HG03064 (cell line): Measurements from ENCODE around the gene CMTM4.
"Not testable (repeated sequence)": the region's sequence is repeated elsewhere in the genome, so short reads cannot be mapped to it uniquely, and the experiment has no call there.

Source experiments
- ATAC-seq: cut with Tn5 transposase; IDR thresholded peaks from one replicate; pipeline ENCODE4 v1.9.1; 2021; ENCODE audit warnings: low read depth; ENCODE audit not compliant: unreplicated experiment

CMTM4 gene

DNA sequence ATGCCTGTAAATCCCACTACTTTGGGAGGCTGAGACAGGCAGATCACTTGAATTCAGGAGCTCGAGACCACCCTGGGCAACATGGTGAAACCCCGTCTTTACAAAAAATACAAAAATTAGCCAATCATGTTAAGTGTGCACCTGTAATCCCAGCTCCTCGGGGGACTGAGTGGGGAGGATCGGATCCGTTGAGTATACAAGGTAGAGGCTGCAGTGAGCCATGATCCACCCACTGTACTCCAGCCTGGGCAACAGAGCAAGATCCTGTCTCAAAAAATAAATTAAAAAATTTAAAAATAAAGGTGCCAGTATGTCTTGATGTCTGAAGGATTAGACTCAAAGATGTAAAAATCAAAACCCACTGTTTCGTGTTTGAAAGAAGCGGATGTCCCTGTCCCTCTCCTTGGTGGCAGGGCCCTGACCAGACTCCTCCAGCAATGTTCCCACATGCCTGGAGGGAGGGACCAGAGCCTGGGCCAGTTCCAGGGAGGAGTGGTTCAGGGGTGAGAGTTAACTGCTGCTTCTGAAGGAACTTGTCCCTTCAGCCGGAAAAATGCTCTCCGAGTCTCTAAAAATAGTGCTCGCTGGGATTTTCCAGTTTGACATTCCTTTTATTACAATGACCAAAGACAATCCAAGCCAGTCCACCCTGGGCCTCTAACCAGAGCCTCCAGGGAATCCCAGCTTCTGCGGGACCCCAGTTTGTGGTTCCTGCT lies 9.4 kb upstream of the CMTM4 start:
- ATAC-seq: no peak

DNA sequence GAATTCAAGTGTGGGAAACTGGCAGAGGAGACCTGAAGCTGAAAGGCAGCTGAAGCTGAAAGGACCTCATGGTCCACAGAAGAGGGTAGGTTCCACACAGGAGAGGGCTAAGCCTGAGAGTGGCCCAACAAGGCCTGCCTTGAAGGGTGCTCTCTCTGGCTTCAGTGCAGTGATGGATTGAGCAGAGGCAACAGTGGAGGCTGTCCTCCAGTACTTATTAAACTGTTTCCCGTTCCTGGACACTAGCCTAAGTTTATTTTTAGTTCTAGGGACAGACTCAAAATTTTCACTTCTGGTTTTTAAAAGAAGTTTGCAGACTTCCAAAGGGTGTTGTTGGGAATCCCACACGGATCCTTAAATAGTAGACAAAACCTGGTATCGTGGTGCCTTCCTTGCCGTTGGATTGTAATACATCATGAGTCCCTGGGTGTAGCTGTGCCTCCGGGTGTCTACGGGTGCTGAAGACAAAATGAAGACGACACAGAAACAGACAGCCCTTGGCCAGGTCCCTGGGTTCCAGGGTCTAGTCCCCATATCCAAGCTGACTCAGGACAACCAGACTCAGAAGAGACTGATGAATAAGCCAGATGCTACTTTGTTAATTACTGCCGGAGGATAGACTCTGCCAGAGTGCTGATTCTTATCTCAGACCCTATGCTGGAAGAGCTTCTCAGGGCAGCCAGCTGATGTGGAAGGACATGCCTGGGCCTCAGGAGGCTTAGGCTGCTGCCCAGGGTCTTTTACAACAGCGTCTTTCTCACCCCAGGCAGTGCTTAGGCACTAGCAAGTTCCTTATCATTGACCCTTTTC lies 7.1 kb upstream of the CMTM4 start:
- no peak for ATAC-seq

DNA sequence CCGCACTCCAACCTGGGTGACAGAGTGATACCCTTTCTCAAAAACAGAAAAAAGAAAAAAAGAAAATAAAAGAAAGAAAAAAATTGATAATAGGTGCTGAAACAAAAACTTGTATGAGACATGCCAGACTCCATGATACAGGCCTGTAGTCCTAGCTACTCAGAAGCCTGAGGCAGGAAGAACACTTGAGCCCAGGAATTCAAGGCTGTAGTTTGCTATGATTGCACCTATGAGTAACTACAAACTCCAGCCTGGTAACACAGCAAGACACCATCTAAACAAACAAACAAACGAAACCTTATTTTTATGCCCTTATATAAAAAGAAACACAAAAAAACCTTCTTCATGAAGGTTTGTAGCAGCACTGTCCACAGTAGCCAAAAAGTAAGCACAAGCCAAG lies 5.0 kb upstream of the CMTM4 start:
- no peak for ATAC-seq

DNA sequence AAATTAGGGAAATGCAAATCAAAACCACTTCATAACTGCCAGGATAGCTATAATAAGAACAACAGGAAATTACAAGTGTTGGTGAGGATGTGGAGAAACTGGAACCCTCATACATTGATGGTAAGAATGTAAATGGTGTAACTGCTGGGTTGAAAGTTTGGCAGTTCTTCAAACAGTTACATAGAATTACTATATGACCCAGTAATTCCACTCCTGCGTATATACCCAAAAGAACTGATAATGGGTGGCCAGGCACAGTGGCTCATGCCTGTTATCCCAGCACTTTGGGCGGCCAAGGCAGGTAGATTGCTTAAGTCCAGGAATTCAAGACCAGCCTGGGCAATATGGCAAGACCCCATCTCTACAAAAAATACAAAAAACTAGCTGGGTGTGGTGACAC lies 4.5 kb upstream of the CMTM4 start:
- no peak for ATAC-seq

DNA sequence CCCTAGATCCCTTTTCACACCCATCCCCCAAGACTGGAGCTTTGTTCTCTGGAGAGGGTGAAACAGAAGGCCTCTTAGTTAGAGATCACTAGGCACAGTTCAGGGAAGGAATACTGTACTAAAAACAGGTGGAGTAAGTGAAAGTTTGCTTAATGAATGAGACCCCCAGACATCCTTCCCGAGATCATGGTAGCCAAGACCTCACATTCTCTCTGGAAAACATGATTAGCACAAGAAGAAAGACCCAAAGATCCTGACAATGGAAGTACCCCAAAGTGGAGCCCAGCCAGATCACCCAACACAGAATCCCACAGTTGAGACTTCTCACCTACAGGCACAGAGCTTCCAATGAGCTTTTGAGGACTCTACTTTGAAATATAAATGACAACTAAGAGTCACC lies 3.4 kb upstream of the CMTM4 start:
- ATAC-seq: no peak

DNA sequence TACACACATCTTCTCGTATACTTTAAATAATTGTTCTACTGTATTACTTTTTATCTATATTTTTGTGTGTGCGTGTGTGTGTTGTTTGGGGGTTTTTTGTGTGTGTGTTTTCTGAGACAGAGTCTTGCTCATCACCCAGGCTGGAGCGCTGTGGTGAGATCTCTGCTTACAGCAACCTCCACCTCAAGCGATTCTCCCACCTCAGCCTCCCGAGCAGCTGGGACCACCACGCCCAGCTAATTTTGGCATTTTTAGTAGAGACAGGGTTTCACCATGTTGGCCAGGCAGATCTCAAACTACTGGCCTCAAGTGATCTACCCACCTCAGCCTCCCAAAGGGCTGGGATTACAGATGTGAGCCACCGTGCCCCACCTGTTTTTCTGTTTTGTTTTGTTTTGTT lies 1.5 kb upstream of the CMTM4 start:
- ATAC-seq: no peak

DNA sequence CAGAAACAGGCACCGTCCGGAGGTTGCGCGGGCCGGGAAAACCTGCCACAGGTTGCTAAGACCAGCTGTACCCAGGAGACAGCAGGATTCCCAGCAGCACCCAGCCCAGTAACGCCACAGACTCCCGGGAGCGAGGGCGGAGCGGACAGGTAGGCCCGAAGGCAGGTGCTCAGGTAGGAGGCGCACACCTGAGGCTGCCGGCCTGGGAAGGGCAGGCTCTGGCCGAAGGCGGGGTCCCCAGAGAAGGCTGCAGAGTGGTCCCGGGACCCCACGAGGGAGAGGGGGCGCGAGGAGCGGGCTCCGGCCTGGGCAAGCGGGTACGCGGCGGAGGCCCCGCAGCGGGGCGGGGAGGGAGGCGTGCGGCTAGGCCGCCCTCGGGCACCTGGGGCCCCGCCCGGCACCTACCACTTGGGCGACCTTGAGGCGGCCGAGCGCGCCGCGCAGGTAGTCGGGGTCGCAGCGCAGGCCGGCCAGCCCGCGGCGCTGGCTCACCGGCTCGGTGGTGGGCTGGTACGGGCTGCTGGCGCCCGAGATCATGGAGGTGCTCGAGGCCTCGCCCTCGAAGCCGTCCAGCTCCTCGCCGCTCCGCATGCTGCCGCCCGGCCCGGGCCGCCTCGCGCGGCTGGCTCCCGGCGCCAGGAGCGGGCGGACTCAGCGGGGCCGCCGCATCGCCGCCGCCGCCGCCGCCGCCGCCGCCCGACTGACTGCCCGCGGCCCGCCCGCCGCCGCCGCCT lies 441 bp downstream of the CMTM4 start:
- peak; percentile 9 for ATAC-seq

DNA sequence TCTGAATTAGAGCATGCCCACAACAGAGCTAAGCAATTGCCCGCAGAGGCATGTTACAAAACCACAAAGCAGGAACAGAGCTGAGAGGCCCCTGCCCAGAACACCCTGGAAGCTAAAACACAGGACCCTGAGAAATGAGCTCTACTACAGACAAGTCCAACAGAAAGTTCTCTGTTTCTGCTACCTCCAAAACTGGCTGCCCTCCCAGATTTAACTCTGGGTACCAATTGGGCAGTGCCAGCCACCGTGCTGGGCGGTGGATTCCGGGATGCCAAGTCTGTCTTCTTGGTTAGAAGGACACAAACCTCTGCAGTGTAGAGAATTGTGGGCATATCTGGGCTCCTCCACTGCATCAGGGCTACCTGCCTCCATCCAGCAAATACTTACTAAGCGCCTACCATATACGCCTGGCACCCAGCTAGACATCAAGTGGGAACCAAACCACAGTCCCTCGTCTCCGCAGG lies 1.0 kb downstream of the CMTM4 start:
- ATAC-seq: no peak

DNA sequence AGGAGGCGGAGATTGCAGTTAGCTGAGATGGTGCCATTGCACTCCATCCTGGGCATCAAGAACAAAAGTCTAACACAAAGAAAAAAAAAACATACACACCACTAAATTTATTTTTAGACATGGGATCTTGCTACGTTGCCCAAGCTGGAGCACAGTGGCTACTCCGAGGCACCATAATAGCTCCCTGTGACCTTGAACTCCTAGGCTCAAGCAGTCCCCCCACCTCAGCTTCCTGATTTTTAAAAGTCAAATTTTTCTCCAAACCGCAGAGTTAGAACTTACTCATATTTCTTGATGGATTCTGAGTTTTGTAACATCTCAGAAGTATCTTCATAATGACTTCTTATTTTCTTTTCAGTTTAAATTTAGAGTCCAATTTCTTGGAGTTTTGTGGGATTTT lies 3.4 kb downstream of the CMTM4 start:
- ATAC-seq: no peak

DNA sequence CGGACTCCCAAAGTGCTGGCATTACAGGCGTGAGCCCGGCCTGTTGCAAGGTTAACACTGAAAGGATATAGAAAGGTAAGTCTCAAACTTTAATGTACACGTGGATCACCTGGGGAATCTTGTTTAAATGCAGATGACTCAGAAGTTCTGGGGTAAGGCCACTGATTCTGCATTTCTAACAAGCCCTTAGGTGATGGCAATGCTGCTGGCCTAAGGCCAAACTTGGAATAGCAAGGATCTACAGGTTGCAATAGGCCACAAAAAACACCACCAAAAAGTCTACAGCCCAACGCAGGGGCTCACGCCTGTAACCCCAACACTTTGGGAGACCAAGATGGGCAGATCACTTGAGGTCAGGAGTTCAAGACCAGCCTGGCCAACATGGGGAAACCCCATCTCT lies 4.2 kb downstream of the CMTM4 start:
- ATAC-seq: no peak

DNA sequence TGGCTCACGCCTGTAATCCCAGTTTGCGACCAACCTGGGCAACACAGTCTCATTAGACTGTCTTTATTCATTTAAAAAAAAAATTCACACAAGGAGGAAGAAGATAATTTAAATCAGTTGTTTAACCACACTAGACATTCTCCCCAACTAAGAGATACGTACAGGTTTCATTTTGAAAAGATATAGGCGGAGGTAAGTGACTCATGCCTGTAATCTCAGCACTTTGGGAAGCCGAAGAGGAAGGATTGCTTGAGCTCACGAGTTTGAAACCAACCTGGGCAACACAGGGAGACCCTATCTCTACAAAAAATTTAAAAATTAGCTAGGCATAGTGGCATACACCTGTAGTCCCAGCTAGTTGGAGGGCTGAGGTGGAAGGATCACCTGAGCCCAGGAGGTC lies 5.3 kb downstream of the CMTM4 start:
- ATAC-seq: no peak

DNA sequence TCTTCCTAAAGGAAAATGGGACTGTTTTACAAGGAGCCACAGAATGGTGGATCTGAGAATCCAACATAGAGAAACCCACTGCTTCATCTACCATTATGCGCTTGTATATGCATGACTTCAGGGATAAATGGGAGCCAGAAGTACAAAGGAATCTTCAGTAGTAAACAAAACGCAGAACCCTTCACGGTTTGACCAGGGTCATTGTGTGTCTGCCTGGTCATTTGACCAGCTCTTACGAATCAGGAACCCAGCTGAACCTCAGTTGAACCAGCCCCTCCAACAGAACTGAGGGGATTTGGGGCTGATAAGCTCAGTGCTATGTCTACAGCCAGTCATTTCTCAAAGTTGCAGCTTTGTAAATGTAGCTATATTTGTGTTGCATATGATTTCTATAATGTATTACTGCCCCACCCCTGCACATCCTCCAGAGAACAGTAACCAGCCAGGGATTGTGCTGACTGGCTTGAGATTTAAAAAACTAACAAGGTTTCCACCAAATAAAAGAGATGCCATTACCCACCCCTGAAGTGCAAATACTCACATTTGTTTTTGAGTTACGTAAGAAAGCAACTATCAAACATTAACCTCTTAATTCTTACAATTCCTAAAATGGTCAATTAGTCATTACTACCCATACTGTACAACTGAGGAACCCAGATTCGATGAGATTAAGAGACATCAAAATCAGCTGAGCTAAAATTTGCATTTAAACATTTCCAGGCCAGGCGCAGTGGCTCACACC lies 6.3 kb downstream of the CMTM4 start:
- ATAC-seq: no peak

DNA sequence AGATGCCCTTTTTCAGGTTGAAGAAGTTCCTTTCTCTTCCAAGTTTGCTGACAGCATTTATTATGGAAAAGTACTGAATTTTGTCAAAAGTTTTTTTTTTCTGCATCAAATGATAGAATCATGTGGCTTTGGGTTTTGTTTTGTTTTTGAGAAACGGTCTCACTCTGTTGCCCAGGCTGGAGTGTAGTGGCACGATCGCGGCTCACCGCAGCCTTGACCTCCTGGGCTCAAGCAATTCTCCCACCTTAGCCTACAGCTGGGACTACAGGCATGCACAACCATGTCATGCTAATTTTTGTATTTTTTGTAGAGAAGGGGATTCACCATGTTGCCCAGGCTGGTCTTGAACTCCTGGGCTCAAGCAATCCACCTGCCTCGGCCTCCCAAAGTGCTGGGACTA lies 7.3 kb downstream of the CMTM4 start:
- ATAC-seq: no peak

DNA sequence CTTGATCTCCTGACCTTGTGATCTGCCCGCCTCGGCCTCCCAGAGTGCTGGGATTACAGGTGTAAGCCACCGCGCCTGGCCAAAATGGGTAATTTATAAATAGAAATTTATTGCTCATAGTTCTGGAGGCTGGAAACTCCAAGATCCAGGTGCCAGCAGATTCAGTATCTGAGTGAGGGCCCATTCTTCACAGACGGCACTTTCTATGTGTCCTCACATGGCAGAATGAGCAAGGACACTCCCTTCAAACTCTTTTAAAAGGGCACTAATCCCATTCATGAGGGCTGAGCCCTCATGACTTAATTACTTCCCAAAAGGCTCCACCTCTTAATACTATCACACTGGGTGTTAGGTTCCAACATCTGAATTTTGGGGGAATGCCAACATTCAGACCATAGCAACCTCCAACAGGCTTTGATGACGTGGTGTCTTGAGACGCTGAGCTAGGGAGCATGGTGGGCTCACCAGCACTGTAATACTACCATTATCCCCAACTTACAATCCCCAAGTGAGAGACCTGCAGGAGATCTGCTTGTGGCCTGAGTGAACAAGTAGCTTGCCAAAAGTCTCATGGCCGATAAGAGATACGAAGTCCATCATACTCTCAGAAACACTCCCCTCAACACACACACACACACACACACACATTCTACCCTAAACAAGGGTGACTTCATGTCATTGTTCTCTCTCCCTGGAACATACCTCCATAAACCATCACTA lies 8.5 kb downstream of the CMTM4 start:
- ATAC-seq: no peak

DNA sequence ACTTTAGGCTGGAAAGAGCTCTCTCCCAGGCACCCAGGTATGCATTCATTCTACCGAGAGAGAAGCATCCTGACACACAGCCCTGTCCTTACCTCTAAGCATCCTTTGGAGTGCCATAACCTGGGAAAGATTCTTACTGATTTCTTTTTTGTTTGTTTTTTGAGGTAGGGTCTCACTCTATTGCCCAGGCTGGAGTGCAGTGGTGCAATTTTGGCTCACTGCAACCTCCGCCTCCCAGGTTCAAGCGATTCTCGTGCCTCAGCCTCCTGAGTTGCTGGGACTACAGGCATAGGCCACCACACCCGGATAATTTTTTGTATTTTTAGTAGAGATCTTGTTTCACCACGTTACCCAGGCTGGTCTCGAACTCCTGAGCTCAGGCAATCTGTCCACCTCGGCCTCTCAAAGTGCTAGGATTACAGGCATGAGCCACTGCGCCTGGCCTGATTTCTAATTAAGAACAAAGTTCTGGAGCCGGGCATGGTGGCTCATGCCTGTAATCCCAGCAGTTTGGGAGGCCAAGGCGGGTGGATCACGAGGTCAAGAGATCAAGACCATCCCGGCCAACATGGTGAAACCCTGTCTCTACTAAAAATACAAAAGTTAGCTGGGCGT lies 10.9 kb downstream of the CMTM4 start:
- ATAC-seq: not testable (repeated sequence)

DNA sequence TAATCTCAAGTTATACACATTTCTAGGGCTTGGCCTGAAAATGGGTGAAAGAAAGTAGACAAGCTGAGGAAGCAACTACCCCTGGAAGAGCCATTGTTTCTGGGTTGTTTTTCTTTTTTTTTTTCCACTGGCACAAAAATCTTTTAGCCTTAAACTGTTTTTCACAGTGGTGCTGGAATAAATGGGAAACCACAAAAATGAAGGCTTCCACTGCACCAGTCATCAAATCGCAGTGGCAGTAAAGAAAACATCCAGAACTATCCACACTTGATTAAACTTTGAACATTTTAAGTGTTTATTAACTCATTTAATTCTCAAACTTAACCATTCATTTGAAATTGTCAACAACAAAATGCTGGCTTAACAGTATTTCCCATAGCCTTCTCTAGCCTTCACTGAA lies 14.3 kb downstream of the CMTM4 start:
- no peak for ATAC-seq

DNA sequence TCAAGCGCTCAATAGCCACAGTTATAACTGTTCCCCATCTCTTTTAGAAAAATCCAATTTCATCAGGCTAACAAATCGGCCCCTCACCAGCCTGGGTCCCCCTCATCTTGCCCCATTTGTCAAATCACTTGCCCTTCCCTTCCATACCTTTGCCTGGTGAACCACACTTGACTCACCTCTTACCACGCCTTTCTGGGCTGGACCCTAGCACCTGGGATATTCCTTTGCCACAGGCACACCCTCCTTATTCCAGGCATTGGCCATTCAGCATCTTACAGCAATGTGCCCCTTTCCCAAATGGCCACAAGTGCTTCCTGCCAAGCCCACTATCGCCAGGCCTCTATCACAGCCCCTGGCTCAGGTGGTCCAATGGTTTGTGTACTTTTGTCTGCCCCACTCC lies 14.9 kb downstream of the CMTM4 start:
- no peak for ATAC-seq

DNA sequence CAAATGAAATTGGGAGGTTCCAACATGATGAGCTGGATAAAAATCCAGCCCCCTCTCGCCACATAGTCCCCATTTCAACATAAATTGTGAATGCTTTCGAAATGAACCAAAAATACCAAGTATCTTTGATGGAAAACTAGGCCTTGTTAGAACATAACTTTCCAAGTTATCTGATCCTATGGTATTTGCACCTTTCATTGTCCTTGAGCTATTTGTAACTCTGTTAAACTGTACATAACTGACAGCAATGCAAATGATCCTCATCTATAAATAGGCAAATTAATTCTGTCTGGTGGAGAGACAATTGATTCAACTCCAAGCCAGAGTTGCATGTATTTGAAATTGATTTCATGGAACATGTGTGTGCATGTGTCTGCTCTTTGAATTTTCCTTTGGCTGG lies 18.2 kb downstream of the CMTM4 start:
- ATAC-seq: no peak

DNA sequence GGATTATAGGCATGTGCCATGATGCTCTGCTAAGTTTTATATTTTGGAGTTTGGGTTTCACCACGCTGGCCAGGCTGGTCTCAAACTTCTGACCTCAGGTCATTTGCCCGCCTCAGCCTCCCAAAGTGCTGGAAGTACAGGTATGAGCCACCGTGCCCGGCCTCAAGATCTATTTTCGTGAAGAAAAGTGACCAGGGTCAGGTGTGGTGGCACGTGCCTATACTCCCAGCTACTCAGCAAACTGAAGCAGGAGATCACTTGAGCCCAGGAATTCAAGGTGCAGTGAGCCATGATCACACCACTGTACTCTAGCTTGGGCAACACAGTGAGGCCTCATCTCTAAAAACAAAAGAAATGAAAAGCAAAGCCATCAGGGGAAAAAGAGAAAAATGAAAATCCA lies 18.7 kb downstream of the CMTM4 start:
- no peak for ATAC-seq

DNA sequence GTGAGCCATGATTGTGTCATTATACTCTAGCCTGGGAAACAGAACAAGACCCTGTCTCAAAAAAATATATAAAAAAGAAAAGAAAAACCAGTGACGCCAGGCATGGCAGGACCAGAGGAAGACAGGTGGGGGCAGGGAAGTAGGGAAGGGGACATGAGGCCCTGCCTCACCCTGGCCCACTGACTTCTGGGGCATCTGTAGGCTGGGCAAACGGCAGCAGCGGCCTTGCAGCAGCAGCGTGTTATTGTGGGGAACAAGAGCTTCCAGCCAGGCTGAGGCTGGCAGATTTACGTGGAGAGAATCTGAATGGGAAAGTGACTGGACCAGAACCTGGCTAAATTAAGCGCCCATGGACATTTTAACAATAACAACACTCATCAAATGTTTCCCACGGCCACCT lies 19.4 kb downstream of the CMTM4 start:
- ATAC-seq: no peak
